ENCODE data around the gene FGFR3.

The FGFR3 gene

GRCh38 chr4:1802151-1802715 is 9.1 kb downstream of the FGFR3 start:
- DNase-seq (ENCODE audit: low read depth in 2 of 2) = no peak

- DNase-seq (ENCODE audit: low read depth in 2 of 2) = no peak
These were observed 9.8 kb downstream of the FGFR3 start for GRCh38 chr4:1802720-1803522.

- no peak for DNase-seq (ENCODE audit: low read depth in 2 of 2)
These were observed 10.7 kb downstream of the FGFR3 start for GRCh38 chr4:1803523-1804423.

GRCh38 chr4:1804638-1805492 is 11.8 kb downstream of the FGFR3 start:
- no peak for DNase-seq (ENCODE audit: low read depth in 2 of 2)

- DNase-seq (ENCODE audit: low read depth in 2 of 2) = no peak
These were observed 12.6 kb downstream of the FGFR3 start for GRCh38 chr4:1805493-1806222.

- no peak for DNase-seq (ENCODE audit: low read depth in 2 of 2)
These were observed 13.1 kb downstream of the FGFR3 start for GRCh38 chr4:1806223-1806564.

GRCh38 chr4:1806596-1807331 is 13.7 kb downstream of the FGFR3 start:
- no peak for DNase-seq (ENCODE audit: low read depth in 2 of 2)

- DNase-seq (ENCODE audit: low read depth in 2 of 2) = no peak
These were observed 14.3 kb downstream of the FGFR3 start for GRCh38 chr4:1807332-1807777.

GRCh38 chr4:1808396-1808795 is 15.3 kb downstream of the FGFR3 start:
- DNase-seq (ENCODE audit: low read depth in 2 of 2) = no peak

- no peak for DNase-seq (ENCODE audit: low read depth in 2 of 2)
These were observed 16.0 kb downstream of the FGFR3 start for GRCh38 chr4:1808851-1809753.

GRCh38 chr4:1809754-1810502 is 16.8 kb downstream of the FGFR3 start:
- DNase-seq (ENCODE audit: low read depth in 2 of 2) = peak; percentile 49 to 55

GRCh38 chr4:1810765-1811164 is 17.7 kb downstream of the FGFR3 start:
- no peak for DNase-seq (ENCODE audit: low read depth in 2 of 2)

GRCh38 chr4:1812720-1813119 is 19.6 kb downstream of the FGFR3 start:
- DNase-seq (ENCODE audit: low read depth in 2 of 2) = no peak

- DNase-seq (ENCODE audit: low read depth in 2 of 2) = no peak
These were observed 20.1 kb downstream of the FGFR3 start for GRCh38 chr4:1813231-1813630.

GRCh38 chr4:1813915-1814314 is 20.8 kb downstream of the FGFR3 start:
- DNase-seq (ENCODE audit: low read depth in 2 of 2) = no peak

GRCh38 chr4:1814453-1814852 is 21.4 kb downstream of the FGFR3 start:
- no peak for DNase-seq (ENCODE audit: low read depth in 2 of 2)

- no peak for DNase-seq (ENCODE audit: low read depth in 2 of 2)
These were observed 22.3 kb downstream of the FGFR3 start for GRCh38 chr4:1815096-1815996.
